Measurements from ENCODE around the gene TSPO.
"Not testable (repeated sequence)": the region's sequence is repeated elsewhere in the genome, so short reads cannot be mapped to it uniquely, and the experiment has no call there.

Gene TSPO

GRCh38 chr22:43131773-43132501, 19.4 kb upstream of the TSPO start:
- no peak for DNase-seq

- no peak for DNase-seq
Observed at GRCh38 chr22:43133401-43133800, 18.0 kb upstream of the TSPO start.

- no peak for DNase-seq
Observed at GRCh38 chr22:43134553-43134952, 16.8 kb upstream of the TSPO start.

GRCh38 chr22:43135565-43135964, 15.8 kb upstream of the TSPO start:
- no peak for DNase-seq

- peak; percentile 12 for DNase-seq
Observed at GRCh38 chr22:43136255-43136654, 15.1 kb upstream of the TSPO start.

GRCh38 chr22:43136801-43137200, 14.6 kb upstream of the TSPO start:
- DNase-seq = no peak

GRCh38 chr22:43142880-43143562, 8.3 kb upstream of the TSPO start, which contains the start of gene MCAT:
MCAT (minus strand) TSS chr22:43143398; CDS start chr22:43143348, 50 bp downstream.
- DNase-seq = peak; percentile 75

- no peak for DNase-seq
Observed at GRCh38 chr22:43144949-43145348, 6.4 kb upstream of the TSPO start.

GRCh38 chr22:43145371-43145770, 6.0 kb upstream of the TSPO start:
- DNase-seq = not testable (repeated sequence)

- DNase-seq = not testable (repeated sequence)
Observed at GRCh38 chr22:43146332-43146731, 5.0 kb upstream of the TSPO start.

- no peak for DNase-seq
Observed at GRCh38 chr22:43147821-43148220, 3.5 kb upstream of the TSPO start.

- DNase-seq = no peak
Observed at GRCh38 chr22:43148581-43148980, 2.8 kb upstream of the TSPO start.

- DNase-seq = no peak
Observed at GRCh38 chr22:43150731-43151206, 590 bp upstream of the TSPO start.

GRCh38 chr22:43152003-43152356, 621 bp downstream of the TSPO start:
- DNase-seq = peak; percentile 11

GRCh38 chr22:43152357-43153071, 1.2 kb downstream of the TSPO start:
- peak; percentile 61 for DNase-seq

GRCh38 chr22:43153899-43154298, 2.5 kb downstream of the TSPO start:
- DNase-seq = no peak

- DNase-seq = no peak
Observed at GRCh38 chr22:43154887-43155536, 3.7 kb downstream of the TSPO start.

GRCh38 chr22:43155789-43156188, 4.4 kb downstream of the TSPO start:
- no peak for DNase-seq

GRCh38 chr22:43156413-43156812, 5.1 kb downstream of the TSPO start:
- no peak for DNase-seq

- DNase-seq = no peak
Observed at GRCh38 chr22:43157874-43158546, 6.7 kb downstream of the TSPO start.

- DNase-seq = no peak
Observed at GRCh38 chr22:43158778-43159483, 7.6 kb downstream of the TSPO start.

All from stimulated activated naive CD4-positive, alpha-beta T cell treated with Interleukin-2 at 50 U/mL for 16 hours (primary cell).